RWPE1 (cell line): ENCODE data around the gene WDR76.

Source experiments
- CTCF ChIA-PET: fragments of 350-600 bp; sonication (Branson Sonifier 250); formaldehyde crosslinking; extraction: SDS; loops from one replicate; lab custom pipeline; 2021; lab: Yijun Ruan, JAX
- POLR2A ChIA-PET: fragments of 400-600 bp; formaldehyde crosslinking; extraction: SDS; loops from one replicate; lab custom pipeline; 2020; ENCODE audit warnings: antibody characterized with exemption; ENCODE audit not compliant: low non-redundant PET; lab: Yijun Ruan, JAX
- DNase-seq: peaks from one replicate; pipeline ENCODE4 v3.0.0; 2012; ENCODE audit warnings: low spot score
- H3K27ac ChIP-seq: fragments of 450-650 bp; 2 replicates; pipeline ENCODE4 v1.5.1; 2017
- CTCF ChIP-seq: fragments of 450-650 bp; conservative IDR thresholded peaks from 2 replicates; pipeline ENCODE4 v1.5.1; 2017; ENCODE audit warnings: low read depth, mild to moderate bottlenecking

The WDR76 gene

GRCh38 chr15:43899928-43900327 is 73.1 kb downstream of the WDR76 start:
- POLR2A ChIA-PET: no interaction called here
- no peak overlapping the region for H3K27ac ChIP-seq
- TF ChIP-seq CTCF: no peak
- DNase-seq: no peak
- CTCF ChIA-PET: no interaction called here

GRCh38 chr15:43900996-43901395 is 74.2 kb downstream of the WDR76 start:
- no peak overlapping the region for H3K27ac ChIP-seq
- CTCF ChIA-PET: interaction anchor here (0.6 kb wide), 1 partner anchor 659 kb away, joined by 4 read pairs; no protein-coding TSS in a partner anchor
- POLR2A ChIA-PET: no interaction called here
- DNase-seq: no peak
- no peak for TF ChIP-seq CTCF

- CTCF ChIA-PET: no interaction called here
- no peak for TF ChIP-seq CTCF
- H3K27ac ChIP-seq: no peak overlapping the region
- POLR2A ChIA-PET: no interaction called here
- no peak for DNase-seq
Measured at GRCh38 chr15:43901495-43901894, 74.7 kb downstream of the WDR76 start.

GRCh38 chr15:43903864-43904290 is 77.1 kb downstream of the WDR76 start:
- TF ChIP-seq CTCF: peak; percentile 95
- ChIA-PET CTCF (interaction anchor here (0.6 to 1.1 kb wide), 10 partner anchors 10 to 587 kb away, joined by 3 to 5 read pairs (median 3); no protein-coding TSS in a partner anchor), POLR2A (no interaction called here)
- no peak overlapping the region for H3K27ac ChIP-seq
- DNase-seq: peak; percentile 77

GRCh38 chr15:43905755-43906154 is 79.0 kb downstream of the WDR76 start:
- DNase-seq: no peak
- TF ChIP-seq CTCF: no peak
- ChIA-PET POLR2A (no interaction called here), CTCF (interaction anchor here (0.7 kb wide), 1 partner anchor 513 kb away, joined by 3 read pairs; no protein-coding TSS in a partner anchor)
- peak overlapping the region; percentile 17; the same call in 1 of the 2 replicates for H3K27ac ChIP-seq

- ChIA-PET CTCF (interaction anchor here (0.7 kb wide), 1 partner anchor 19 kb away, joined by 3 read pairs; no protein-coding TSS in a partner anchor), POLR2A (no interaction called here)
- H3K27ac ChIP-seq: no peak overlapping the region
- DNase-seq: no peak
- TF ChIP-seq CTCF: no peak
Measured at GRCh38 chr15:43908516-43909050, 81.8 kb downstream of the WDR76 start.
